Keratinocyte (primary cell): ENCODE measurements around the gene NFAT5. TPM values are rescaled to one million over a fixed set of nuclear protein-coding genes. Genes with fewer than 3 reads are reported as not detected.
A peak's percentile ranks its signal among the peaks of the same experiment; 100 is the strongest.
"Not testable (repeated sequence)": the region's sequence is repeated elsewhere in the genome, so short reads cannot be mapped to it uniquely, and the experiment has no call there.

Source experiments
- DNase-seq: peaks from one replicate; pipeline ENCODE4 v3.0.0-alpha.2; 2011; ENCODE audit warnings: low read depth, missing footprints, low spot score
- FAIRE-seq: peaks from 2 replicates; lab custom pipeline; 2011; peaks lifted over from hg19 to GRCh38; lab: Jason Lieb, UNC
- H2AFZ ChIP-seq: 2 replicates; pipeline ENCODE4 v1.6.0; 2012; ENCODE audit warnings: low read length, control low read depth, inconsistent platforms; ENCODE audit not compliant: control insufficient read depth
- H3K27ac ChIP-seq: 2 replicates; pipeline ENCODE4 v1.5.1; 2011; ENCODE audit warnings: low read length; ENCODE audit not compliant: control insufficient read depth, insufficient read depth
- H3K27me3 ChIP-seq: 3 replicates; pipeline ENCODE4 v1.6.0; 2011; ENCODE audit warnings: low read length; ENCODE audit not compliant: control insufficient read depth, insufficient read depth; ENCODE audit errors: extremely low read depth
- H3K36me3 ChIP-seq, 2 experiments: 2 replicates in 1 of 2; 3 replicates in 1 of 2; pipeline ENCODE4 v1.5.1; 2011; ENCODE audit warnings: low read length in 2 of 2, mild to moderate bottlenecking in 1 of 2; ENCODE audit not compliant: control insufficient read depth in 2 of 2, insufficient read depth in 2 of 2; ENCODE audit errors: extremely low read depth in 1 of 2
- H3K4me1 ChIP-seq: 3 replicates; pipeline ENCODE4 v1.5.1; 2011; ENCODE audit warnings: low read length; ENCODE audit not compliant: control insufficient read depth, insufficient read depth; ENCODE audit errors: extremely low read depth
- H3K4me2 ChIP-seq: 3 replicates; pipeline ENCODE4 v1.6.0; 2011; ENCODE audit warnings: low read depth, low read length; ENCODE audit not compliant: control insufficient read depth, insufficient read depth; ENCODE audit errors: extremely low read depth
- H3K4me3 ChIP-seq, 3 experiments: fragments of 200-600 bp in 1 of 3; sonication (generic) in 1 of 3; 2 replicates in 2 of 3; 3 replicates in 1 of 3; pipeline ENCODE4 v1.5.1; 2011 to 2016; ENCODE audit warnings: low read length in 3 of 3, mild to moderate bottlenecking in 3 of 3, control low read depth in 2 of 3, inconsistent platforms in 1 of 3, low read depth in 1 of 3, mixed read lengths in 1 of 3, mixed run types in 1 of 3, moderate library complexity in 1 of 3; ENCODE audit not compliant: control insufficient read depth in 2 of 3, insufficient read depth in 2 of 3; ENCODE audit errors: extremely low read depth in 1 of 3
- H3K79me2 ChIP-seq: 2 replicates; pipeline ENCODE4 v1.6.0; 2012; ENCODE audit warnings: low read length; ENCODE audit not compliant: control insufficient read depth, insufficient read depth
- H3K9ac ChIP-seq: 3 replicates; pipeline ENCODE4 v1.6.0; 2011; ENCODE audit warnings: low read length; ENCODE audit not compliant: control insufficient read depth, insufficient read depth; ENCODE audit errors: extremely low read depth
- H3K9me1 ChIP-seq: 3 replicates; pipeline ENCODE4 v1.6.0; 2011; ENCODE audit warnings: low read length; ENCODE audit not compliant: control insufficient read depth, insufficient read depth; ENCODE audit errors: extremely low read depth
- H3K9me3 ChIP-seq: 2 replicates; pipeline ENCODE4 v1.5.1; 2012; ENCODE audit warnings: low read depth, low read length; ENCODE audit not compliant: control insufficient read depth
- H4K20me1 ChIP-seq: 3 replicates; pipeline ENCODE4 v1.6.0; 2011; ENCODE audit warnings: low read length; ENCODE audit not compliant: control insufficient read depth, insufficient read depth; ENCODE audit errors: extremely low read depth
- EZH2 ChIP-seq: IDR thresholded peaks from one replicate; pipeline ENCODE4 v1.6.1; 2012; ENCODE audit warnings: inconsistent platforms, mild to moderate bottlenecking, low read length, moderate library complexity
- dilution Hi-C: fragments of 300-500 bp; cut with MboI; formaldehyde crosslinking; loops from one replicate; pipeline ENCODE4 v1.7.0; 2020; ENCODE audit warnings: low sequenced_read_pairs; ENCODE audit not compliant: extremely low pct_ligation_motif_present
- polyA plus RNA-seq, 5 experiments: library from polyadenylated mRNA; depleted of rRNA in 3 of 5; stranded (reverse) in 3 of 5; stranded (forward) in 1 of 5; unstranded in 1 of 5; fragments of >200 nt; gene quantifications; 1 replicate in 1 of 5; 2 replicates in 3 of 5; 3 replicates in 1 of 5; pipeline versions ENCODE4 v1.2.1 to v1.2.3, GENCODE V29; 2011 to 2012; ENCODE audit warnings: missing spikeins in 2 of 5, low read depth in 1 of 5, low replicate concordance in 1 of 5
- TF ChIP-seq, protein P1 (sequence below), 3 experiments: IDR thresholded peaks in 1 of 3; conservative IDR thresholded peaks in 1 of 3; optimal IDR thresholded peaks in 1 of 3; 2 replicates in 2 of 3; 3 replicates in 1 of 3; pipeline versions ENCODE3 to v1.5.1; 2011; ENCODE audit warnings: low read length in 3 of 3, mild to moderate bottlenecking in 3 of 3, moderate library complexity in 2 of 3, control low read depth in 1 of 3, inconsistent platforms in 1 of 3; ENCODE audit not compliant: insufficient read depth in 2 of 3; ENCODE audit errors: extremely low read depth in 1 of 3

NFAT5 gene
- polyA plus RNA-seq, 1 donor (not counting 4 experiments of a cell fraction or from before 2014, with no cell fraction given): 24.9 TPM

DNA sequence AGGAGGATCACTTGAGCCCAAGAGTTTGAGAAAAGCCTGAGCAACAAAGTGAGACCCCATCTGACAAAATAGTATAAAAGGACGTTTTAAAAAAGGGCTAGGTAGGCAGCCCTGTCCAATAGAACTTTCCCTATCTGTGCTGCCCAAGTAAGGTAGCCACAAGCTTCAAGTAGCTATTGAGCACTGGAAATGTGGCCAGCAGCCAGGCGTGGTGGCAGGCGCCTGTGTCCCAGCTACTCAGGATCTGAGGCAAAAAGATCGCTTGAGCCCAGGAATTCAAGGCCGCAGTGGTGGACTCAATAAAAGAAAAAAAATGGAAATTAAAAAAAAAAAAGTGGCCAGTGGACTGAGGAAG is 162.1 kb downstream of the NFAT5 start:
- Histone ChIP-seq H3K4me3 (no peak overlapping the region), H3K79me2 (peaks cover 21% of the 10 kb centered on the region), H3K9me1 (no peaks in the 10 kb centered on the region), H2AFZ (no peak overlapping the region), H3K4me2 (peak overlapping the region; percentile 81), H3K27me3 (no peaks in the 10 kb centered on the region), H3K4me1 (peaks cover 27% of the 10 kb centered on the region), H3K9me3 (no peaks in the 10 kb centered on the region), H4K20me1 (no peaks in the 10 kb centered on the region), H3K27ac (no peak overlapping the region), H3K9ac (no peak overlapping the region), H3K36me3 (no peaks in the 10 kb centered on the region)
- dilution Hi-C loops: no loop called here
- DNase-seq (no peak), FAIRE-seq (no peak)
- TF ChIP-seq, protein P1, sequence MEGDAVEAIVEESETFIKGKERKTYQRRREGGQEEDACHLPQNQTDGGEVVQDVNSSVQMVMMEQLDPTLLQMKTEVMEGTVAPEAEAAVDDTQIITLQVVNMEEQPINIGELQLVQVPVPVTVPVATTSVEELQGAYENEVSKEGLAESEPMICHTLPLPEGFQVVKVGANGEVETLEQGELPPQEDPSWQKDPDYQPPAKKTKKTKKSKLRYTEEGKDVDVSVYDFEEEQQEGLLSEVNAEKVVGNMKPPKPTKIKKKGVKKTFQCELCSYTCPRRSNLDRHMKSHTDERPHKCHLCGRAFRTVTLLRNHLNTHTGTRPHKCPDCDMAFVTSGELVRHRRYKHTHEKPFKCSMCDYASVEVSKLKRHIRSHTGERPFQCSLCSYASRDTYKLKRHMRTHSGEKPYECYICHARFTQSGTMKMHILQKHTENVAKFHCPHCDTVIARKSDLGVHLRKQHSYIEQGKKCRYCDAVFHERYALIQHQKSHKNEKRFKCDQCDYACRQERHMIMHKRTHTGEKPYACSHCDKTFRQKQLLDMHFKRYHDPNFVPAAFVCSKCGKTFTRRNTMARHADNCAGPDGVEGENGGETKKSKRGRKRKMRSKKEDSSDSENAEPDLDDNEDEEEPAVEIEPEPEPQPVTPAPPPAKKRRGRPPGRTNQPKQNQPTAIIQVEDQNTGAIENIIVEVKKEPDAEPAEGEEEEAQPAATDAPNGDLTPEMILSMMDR (optimal IDR thresholded peaks at IDR 0.05 in 1 of 3, IDR thresholded peaks at IDR 0.05 in 1 of 3, conservative IDR thresholded peaks at IDR 0.05 in 1 of 3; ENCODE audit: extremely low read depth in 1 of 3, insufficient read depth in 2 of 3, low read length in 3 of 3): no peak
- no peak for TF ChIP-seq EZH2

DNA sequence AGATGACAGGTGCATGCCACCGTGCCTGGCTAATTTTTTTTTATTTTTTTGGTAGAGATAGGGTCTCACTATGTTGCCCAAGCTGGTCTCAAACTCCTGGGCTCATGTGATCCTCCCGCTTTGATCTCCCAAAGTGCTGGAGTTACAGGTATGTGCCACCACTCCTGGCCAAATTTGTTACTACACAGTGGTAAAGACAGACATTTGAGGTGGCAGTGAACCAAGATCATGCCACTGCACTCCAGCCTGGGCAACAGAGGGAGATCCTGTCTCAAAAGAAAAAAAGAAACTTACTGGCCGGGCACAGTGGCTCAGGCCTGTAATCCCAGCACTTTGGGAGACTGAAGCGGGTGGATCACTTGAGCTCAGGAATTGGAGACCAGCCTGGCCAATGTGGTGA is 163.3 kb downstream of the NFAT5 start:
- FAIRE-seq, H3K9me3 ChIP-seq, H3K4me2 ChIP-seq, H3K4me3 ChIP-seq, H3K9ac ChIP-seq, H2AFZ ChIP-seq, H4K20me1 ChIP-seq, dilution Hi-C loops, H3K27me3 ChIP-seq, H3K36me3 ChIP-seq, H3K9me1 ChIP-seq, DNase-seq, H3K27ac ChIP-seq: not testable (repeated sequence)
- H3K79me2 ChIP-seq: peaks cover 18% of the 10 kb centered on the region
- H3K4me1 ChIP-seq: peaks cover 27% of the 10 kb centered on the region

DNA sequence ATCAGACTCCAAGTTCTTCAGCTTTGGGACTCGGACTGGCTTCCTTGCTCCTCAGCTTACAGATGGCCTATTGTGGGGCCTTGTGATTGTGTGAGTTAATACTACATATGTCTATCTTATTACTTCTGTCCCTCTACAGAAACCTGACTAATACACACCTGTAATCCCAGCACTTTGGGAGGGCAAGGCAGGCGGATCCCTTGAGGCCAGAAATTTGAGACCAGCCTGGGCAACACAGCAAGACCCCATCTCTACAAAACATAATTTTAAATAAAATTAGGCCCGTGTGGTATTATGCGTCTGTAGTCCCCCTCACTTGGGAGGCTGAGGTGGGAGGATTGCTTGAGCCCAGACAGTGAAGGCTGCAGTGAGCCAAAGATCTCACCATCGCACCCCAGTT is 165.5 kb downstream of the NFAT5 start:
- H3K4me1 ChIP-seq: peaks cover 10% of the 10 kb centered on the region
- H3K36me3 ChIP-seq, H3K4me3 ChIP-seq, H4K20me1 ChIP-seq, H3K9ac ChIP-seq, H3K27me3 ChIP-seq, H3K9me3 ChIP-seq, H3K79me2 ChIP-seq, H3K27ac ChIP-seq, DNase-seq, H2AFZ ChIP-seq, FAIRE-seq, H3K9me1 ChIP-seq, H3K4me2 ChIP-seq, dilution Hi-C loops: not testable (repeated sequence)
